GM19467 (cell line): ENCODE data around the gene IFNB1.

Experiments used
- ATAC-seq: cut with Tn5 transposase; IDR thresholded peaks from one replicate; pipeline ENCODE4 v1.9.1; 2021; ENCODE audit warnings: mild to moderate bottlenecking, moderate library complexity; ENCODE audit not compliant: unreplicated experiment

Gene IFNB1

GRCh38 chr9:21070906-21071305, 6.8 kb downstream of the IFNB1 start:
- ATAC-seq: no peak

GRCh38 chr9:21070171-21070571, 7.6 kb downstream of the IFNB1 start:
- no peak for ATAC-seq

- peak; percentile 83 for ATAC-seq
Observed at GRCh38 chr9:21060919-21061561, 16.7 kb downstream of the IFNB1 start.

GRCh38 chr9:21056931-21057330, 20.8 kb downstream of the IFNB1 start:
- no peak for ATAC-seq

- ATAC-seq: no peak
Observed at GRCh38 chr9:21053851-21054250, 23.9 kb downstream of the IFNB1 start.

- no peak for ATAC-seq
Observed at GRCh38 chr9:21047281-21047691, 30.5 kb downstream of the IFNB1 start.

GRCh38 chr9:21043841-21044240, 33.9 kb downstream of the IFNB1 start:
- no peak for ATAC-seq

- no peak for ATAC-seq
Observed at GRCh38 chr9:21042466-21042865, 35.3 kb downstream of the IFNB1 start.

- no peak for ATAC-seq
Observed at GRCh38 chr9:21039302-21039701, 38.4 kb downstream of the IFNB1 start.

GRCh38 chr9:21037278-21037677, 40.5 kb downstream of the IFNB1 start:
- ATAC-seq: no peak

- no peak for ATAC-seq
Observed at GRCh38 chr9:21031808-21032183, 45.9 kb downstream of the IFNB1 start.

GRCh38 chr9:21031091-21031807, 46.5 kb downstream of the IFNB1 start, which contains the start of gene HACD4:
Gene HACD4, minus strand, starts transcription at chr9:21031640. Its CDS starts 50 bp downstream, at chr9:21031590.
- peak; percentile 72 for ATAC-seq

GRCh38 chr9:21030389-21031035, 47.2 kb downstream of the IFNB1 start:
- peak; percentile 78 for ATAC-seq

GRCh38 chr9:21029661-21030060, 48.1 kb downstream of the IFNB1 start:
- no peak for ATAC-seq

GRCh38 chr9:21028466-21028865, 49.3 kb downstream of the IFNB1 start:
- ATAC-seq: no peak

GRCh38 chr9:21027295-21027694, 50.4 kb downstream of the IFNB1 start:
- no peak for ATAC-seq
